Coronary artery (tissue), 2 donors: ENCODE results near the gene GPR160.
"Not testable (repeated sequence)": the region's sequence is repeated elsewhere in the genome, so short reads cannot be mapped to it uniquely, and the experiment has no call there.

Experiments
- DNase-seq: peaks from one replicate; pipeline ENCODE4 v3.0.0-alpha.2; 2017; ENCODE audit warnings: low spot score
- H3K27ac ChIP-seq, 2 donors: fragments of 200-600 bp; sonication (generic); one replicate each; pipeline ENCODE4 v1.5.1; 2016 to 2019
- H3K4me3 ChIP-seq: fragments of 200-600 bp; sonication (generic); 2 replicates; pipeline ENCODE4 v1.5.1; 2016; ENCODE audit warnings: mild to moderate bottlenecking, moderate library complexity
- CTCF ChIP-seq: fragments of 200-600 bp; sonication (generic); IDR thresholded peaks from one replicate; pipeline ENCODE4 v1.5.1; 2019; ENCODE audit warnings: antibody characterized with exemption

GPR160 gene

GRCh38 chr3:170012683-170013400 lies 25.0 kb upstream of the GPR160 start:
- DNase-seq, result no peak
- no peak overlapping the region for H3K4me3 ChIP-seq
- H3K27ac ChIP-seq, result no peak overlapping the region
- no peak for TF ChIP-seq CTCF

DNA sequence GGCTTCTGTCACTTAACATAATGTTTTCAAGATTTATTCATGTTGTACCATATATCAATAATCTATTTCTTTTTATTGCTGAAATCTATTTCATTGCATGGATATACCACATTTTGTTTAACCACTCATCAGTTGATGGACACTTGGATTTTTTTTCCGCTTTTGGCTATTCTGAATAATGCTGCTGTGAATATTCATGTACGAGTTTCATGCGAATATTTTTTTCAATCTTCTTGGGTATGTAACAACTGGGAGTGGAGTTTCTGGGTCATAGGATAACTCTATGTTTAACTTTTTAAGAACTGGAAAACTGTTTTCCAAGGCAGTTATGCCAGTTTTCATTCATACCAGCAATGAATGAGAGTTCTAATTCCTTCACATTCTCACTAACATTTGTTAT lies 21.7 kb upstream of the GPR160 start:
- DNase-seq, result no peak
- no peak for TF ChIP-seq CTCF
- Histone ChIP-seq H3K4me3 (no peak overlapping the region), H3K27ac (no peak overlapping the region)

GRCh38 chr3:170019306-170019705 lies 18.5 kb upstream of the GPR160 start:
- H3K27ac ChIP-seq, H3K4me3 ChIP-seq, DNase-seq: not testable (repeated sequence)

- TF ChIP-seq CTCF, result no peak
- no peak for DNase-seq
- no peak overlapping the region for H3K27ac ChIP-seq
Measured at GRCh38 chr3:170021083-170021482, 16.7 kb upstream of the GPR160 start.

GRCh38 chr3:170022336-170022735 lies 15.5 kb upstream of the GPR160 start:
- H3K4me3 ChIP-seq, result no peak overlapping the region
- TF ChIP-seq CTCF, result no peak

More at GRCh38 chr3:170021083-170021482, 16.7 kb upstream of the GPR160 start:
- no peak overlapping the region for H3K4me3 ChIP-seq

GRCh38 chr3:170023165-170023564 lies 14.6 kb upstream of the GPR160 start:
- no peak overlapping the region for H3K27ac ChIP-seq
- no peak overlapping the region for H3K4me3 ChIP-seq
- no peak for DNase-seq
- TF ChIP-seq CTCF, result no peak

More at GRCh38 chr3:170022336-170022735, 15.5 kb upstream of the GPR160 start:
- no peak for DNase-seq
- no peak overlapping the region for H3K27ac ChIP-seq

- no peak overlapping the region for H3K27ac ChIP-seq
- DNase-seq, result no peak
- TF ChIP-seq CTCF, result no peak
- no peak overlapping the region for H3K4me3 ChIP-seq
Measured at GRCh38 chr3:170024581-170024980, 13.2 kb upstream of the GPR160 start.
